Neural cell (in vitro differentiated cells): ENCODE data around the gene SEMA6A. TPM values are rescaled to one million over a fixed set of nuclear protein-coding genes. Genes with fewer than 3 reads are reported as not detected.

ENCODE experiments used
- H2AFZ ChIP-seq: fragments of 200-600, 300-800 bp; sonication (generic), shearing (Covaris generic); 2 replicates; pipeline ENCODE4 v1.6.0; 2014; ENCODE audit warnings: low read depth, mild to moderate bottlenecking, antibody characterized with exemption, low read length, moderate library complexity
- H3F3A ChIP-seq: fragments of 200-600 bp; shearing (Covaris generic); 2 replicates; pipeline ENCODE4 v1.6.1; 2016; ENCODE audit warnings: mild to moderate bottlenecking, moderate library complexity, mixed read lengths, antibody characterized with exemption, low read length; ENCODE audit not compliant: insufficient read depth, poor library complexity, severe bottlenecking
- H3K27ac ChIP-seq: fragments of 200-600, 300-800 bp; sonication (generic), shearing (Covaris generic); 2 replicates; pipeline ENCODE4 v1.5.1; 2014; ENCODE audit warnings: mild to moderate bottlenecking, low read length, moderate library complexity
- H3K27me3 ChIP-seq: fragments of 300-800, 200-600 bp; sonication (generic), shearing (Covaris generic); 2 replicates; pipeline ENCODE4 v1.6.0; 2014; ENCODE audit warnings: mild to moderate bottlenecking, low read depth, low read length, moderate library complexity; ENCODE audit not compliant: insufficient read depth
- H3K36me3 ChIP-seq: fragments of 300-800, 200-600 bp; sonication (generic), shearing (Covaris generic); 2 replicates; pipeline ENCODE4 v1.5.1; 2014; ENCODE audit warnings: mild to moderate bottlenecking, antibody characterized with exemption, low read length, moderate library complexity; ENCODE audit not compliant: insufficient read depth
- H3K4me2 ChIP-seq: fragments of 300-800, 200-600 bp; sonication (generic), shearing (Covaris generic); 2 replicates; pipeline ENCODE4 v1.6.0; 2014; ENCODE audit warnings: mild to moderate bottlenecking, low read length
- H3K4me3 ChIP-seq: fragments of 300-800, 200-600 bp; sonication (generic), shearing (Covaris generic); 2 replicates; pipeline ENCODE4 v1.5.1; 2014; ENCODE audit warnings: mild to moderate bottlenecking, low read length, moderate library complexity
- H3K79me2 ChIP-seq: fragments of 200-600 bp; shearing (Covaris generic); replicated peaks from 2 replicates; pipeline ENCODE4 v1.6.0; 2014; ENCODE audit warnings: mild to moderate bottlenecking, low read length, moderate library complexity; ENCODE audit not compliant: insufficient read depth
- H3K9ac ChIP-seq: fragments of 300-800, 200-600 bp; sonication (generic), shearing (Covaris generic); 2 replicates; pipeline ENCODE4 v1.6.1; 2016; ENCODE audit warnings: mild to moderate bottlenecking, low read length, mixed read lengths
- H3K9me2 ChIP-seq: fragments of 200-600 bp; shearing (Covaris generic); 2 replicates; pipeline ENCODE4 v1.6.1; 2016; ENCODE audit warnings: mild to moderate bottlenecking, low read length, mixed read lengths; ENCODE audit not compliant: insufficient read depth
- H3K9me3 ChIP-seq: fragments of 200-600, 300-800 bp; sonication (generic), shearing (Covaris generic); 2 replicates; pipeline ENCODE4 v1.6.1; 2016; ENCODE audit warnings: mild to moderate bottlenecking, mixed run types, low read length, moderate library complexity, mixed read lengths
- H4K20me1 ChIP-seq: fragments of 200-600 bp; shearing (Covaris generic); 2 replicates; pipeline ENCODE4 v1.6.1; 2016; ENCODE audit warnings: mild to moderate bottlenecking, mixed run types; ENCODE audit not compliant: insufficient read depth
- CTCF ChIP-seq: fragments of 450-650 bp; IDR thresholded peaks from 2 replicates; pipeline ENCODE4 v1.5.1; 2014; ENCODE audit warnings: antibody characterized with exemption, mild to moderate bottlenecking, moderate library complexity; ENCODE audit not compliant: poor library complexity, severe bottlenecking
- EP300 ChIP-seq: fragments of 450-650 bp; conservative IDR thresholded peaks from 2 replicates; pipeline ENCODE4 v1.6.1; 2014; ENCODE audit warnings: antibody characterized with exemption, mild to moderate bottlenecking, moderate library complexity; ENCODE audit not compliant: poor library complexity, severe bottlenecking
- EZH2 ChIP-seq: fragments of 200-600, 300-800 bp; shearing (Covaris generic), sonication (generic); IDR thresholded peaks from 2 replicates; pipeline ENCODE4 v1.6.1; 2014; ENCODE audit warnings: antibody characterized with exemption, low read length, borderline replicate concordance, mild to moderate bottlenecking; ENCODE audit not compliant: insufficient read depth, poor library complexity, severe bottlenecking
- MXI1 ChIP-seq: fragments of 450-650 bp; conservative IDR thresholded peaks from 2 replicates; pipeline ENCODE4 v1.6.1; 2014; ENCODE audit warnings: antibody characterized with exemption, mild to moderate bottlenecking; ENCODE audit not compliant: poor library complexity, severe bottlenecking
- POLR2AphosphoS5 ChIP-seq: IDR thresholded peaks from 2 replicates; pipeline ENCODE4 v1.6.1; 2012
- RAD21 ChIP-seq: fragments of 450-650 bp; conservative IDR thresholded peaks from 2 replicates; pipeline ENCODE4 v1.6.1; 2014; ENCODE audit warnings: antibody characterized with exemption, mild to moderate bottlenecking, moderate library complexity
- REST ChIP-seq: IDR thresholded peaks from 2 replicates; pipeline ENCODE4 v1.6.1; 2012; ENCODE audit warnings: borderline replicate concordance
- SMC3 ChIP-seq: fragments of 450-650 bp; conservative IDR thresholded peaks from 2 replicates; pipeline ENCODE4 v1.6.1; 2014; ENCODE audit warnings: antibody characterized with exemption, mild to moderate bottlenecking, moderate library complexity; ENCODE audit not compliant: poor library complexity
- TAF1 ChIP-seq: IDR thresholded peaks from 2 replicates; pipeline ENCODE4 v1.6.1; 2012; ENCODE audit warnings: low read depth
- polyA plus RNA-seq: library from polyadenylated mRNA; depleted of rRNA; stranded (reverse); fragments of >200 nt; gene quantifications from 2 replicates; pipeline ENCODE4 v1.2.3, GENCODE V29; 2014

The SEMA6A gene
- polyA plus RNA-seq, 1 donor from 2014 or later = 6.5 TPM

DNA sequence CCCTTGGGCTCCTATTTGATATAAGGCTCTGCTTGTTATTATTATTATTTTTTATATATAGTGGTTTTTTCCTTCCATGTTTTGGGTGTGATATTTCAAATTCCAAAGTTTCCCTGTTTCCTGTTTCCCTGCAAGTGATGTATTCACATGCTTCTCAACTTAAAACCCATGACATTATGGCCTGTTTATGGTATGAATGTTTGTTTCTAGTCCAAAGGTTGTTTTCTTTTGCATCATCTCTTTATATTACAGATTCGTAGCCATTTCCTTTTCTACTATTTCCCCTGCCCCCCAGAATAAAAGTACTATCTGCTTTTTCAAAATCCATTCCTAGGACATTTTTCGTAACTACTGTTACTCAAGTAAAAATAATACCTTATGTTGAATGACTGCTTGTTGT, 7.5 kb downstream of the SEMA6A start:
- Histone ChIP-seq H3K27ac (no peak overlapping the region), H3K4me2 (no peak overlapping the region)

GRCh38 chr5:116566251-116566650, 8.4 kb downstream of the SEMA6A start:
- H3K4me2 ChIP-seq = no peak overlapping the region
- H3K9ac ChIP-seq = no peak overlapping the region
- H3K27me3 ChIP-seq = peaks cover 2% of the 10 kb centered on the region
- H2AFZ ChIP-seq = no peak overlapping the region
- H3K36me3 ChIP-seq = no peaks in the 10 kb centered on the region
- peaks cover 4% of the 10 kb centered on the region for H3F3A ChIP-seq
- no peak overlapping the region for H3K27ac ChIP-seq
- H4K20me1 ChIP-seq = no peaks in the 10 kb centered on the region
- no peak overlapping the region for H3K4me3 ChIP-seq
- no peaks in the 10 kb centered on the region for H3K9me2 ChIP-seq
- peaks cover 87% of the 10 kb centered on the region for H3K79me2 ChIP-seq
- no peaks in the 10 kb centered on the region for H3K9me3 ChIP-seq
- TF ChIP-seq REST = no peak
- TF ChIP-seq POLR2AphosphoS5 = no peak
- no peak for TF ChIP-seq SMC3
- no peak for TF ChIP-seq RAD21
- no peak for TF ChIP-seq EZH2
- no peak for TF ChIP-seq TAF1
- TF ChIP-seq MXI1 = no peak
- TF ChIP-seq EP300 = no peak

More for the DNA sequence above, 7.5 kb downstream of the SEMA6A start:
- Histone ChIP-seq H3K9me2 (no peaks in the 10 kb centered on the region), H3K4me3 (no peak overlapping the region), H2AFZ (no peak overlapping the region), H3K36me3 (no peaks in the 10 kb centered on the region), H3K9me3 (no peaks in the 10 kb centered on the region), H3K27me3 (peaks cover 9% of the 10 kb centered on the region), H3K9ac (no peak overlapping the region), H3K79me2 (peaks cover 87% of the 10 kb centered on the region), H4K20me1 (no peaks in the 10 kb centered on the region), H3F3A (peaks cover 4% of the 10 kb centered on the region)
- no peak for TF ChIP-seq REST
- no peak for TF ChIP-seq CTCF
- TF ChIP-seq EZH2 = no peak
- no peak for TF ChIP-seq POLR2AphosphoS5
- TF ChIP-seq MXI1 = no peak
- TF ChIP-seq RAD21 = no peak
- no peak for TF ChIP-seq SMC3
- no peak for TF ChIP-seq EP300
